ENCODE data around the gene LRIG1.
A peak's percentile ranks its signal among the peaks of the same experiment; 100 is the strongest.

LRIG1 gene

DNA sequence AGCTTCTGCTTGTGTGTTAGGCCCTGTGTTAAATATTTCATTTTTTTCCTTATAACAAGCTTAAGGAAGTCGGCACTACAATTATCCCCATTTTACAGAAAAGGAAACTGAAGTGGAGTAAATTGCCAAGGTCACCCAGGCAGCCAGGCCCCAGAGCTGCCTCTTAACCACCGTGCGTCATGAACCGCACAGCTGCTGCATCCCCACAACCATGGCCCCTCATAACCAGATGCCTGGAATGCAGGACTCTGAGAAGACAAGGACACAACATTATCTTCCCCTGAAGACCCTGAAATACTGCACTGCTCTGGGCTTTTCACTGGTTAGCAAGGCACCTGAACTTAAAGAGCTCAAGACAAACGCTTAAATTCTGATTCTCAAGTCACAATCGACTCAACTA is 14.6 kb downstream of the LRIG1 start:
- H3K4me1 Mint-ChIP-seq (ENCODE audit: low read depth): peaks cover 74% of the 10 kb centered on the region
- no peak overlapping the region for H3K4me3 Mint-ChIP-seq
- peaks cover 2% of the 10 kb centered on the region for H3K27me3 Mint-ChIP-seq
- no peaks in the 10 kb centered on the region for H3K9me3 Mint-ChIP-seq (ENCODE audit: low read depth)
- no peak overlapping the region for H3K27ac Mint-ChIP-seq
- peaks cover 7% of the 10 kb centered on the region for H3K36me3 Mint-ChIP-seq

DNA sequence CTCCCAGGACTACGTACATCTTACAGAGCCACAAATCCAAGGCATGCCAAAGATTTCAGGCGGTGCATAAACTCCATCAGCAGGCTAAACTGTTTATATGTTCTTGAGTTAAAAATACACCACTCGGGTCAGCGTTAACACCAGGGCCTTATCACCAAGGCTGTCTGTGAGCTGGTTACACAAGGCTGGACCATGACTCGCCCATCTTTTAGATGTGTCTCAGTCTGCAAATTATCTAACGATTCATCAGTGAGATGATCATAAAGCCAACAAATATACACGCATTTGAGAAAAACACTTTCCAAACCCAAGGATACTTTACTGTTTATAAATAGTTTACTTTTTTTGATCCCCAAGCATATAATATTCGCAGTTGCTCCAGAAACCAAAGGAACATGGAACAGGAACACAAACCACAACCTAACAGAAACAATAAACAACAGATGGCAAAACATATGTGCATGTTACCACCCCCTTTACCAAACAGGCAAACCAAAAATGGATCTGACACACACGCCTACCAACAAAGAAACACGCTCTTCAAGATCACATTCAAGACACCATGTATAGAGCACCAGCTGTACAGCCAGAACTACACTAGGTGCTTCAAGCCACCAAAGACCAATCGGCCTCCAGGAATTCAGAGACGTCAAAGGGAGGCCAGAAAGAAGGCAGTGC is 15.4 kb downstream of the LRIG1 start:
- Mint-ChIP-seq H3K27ac (no peak overlapping the region), H3K27me3 (peaks cover 2% of the 10 kb centered on the region), H3K4me1 (ENCODE audit: low read depth) (peaks cover 75% of the 10 kb centered on the region), H3K36me3 (peaks cover 9% of the 10 kb centered on the region), H3K4me3 (no peak overlapping the region), H3K9me3 (ENCODE audit: low read depth) (no peaks in the 10 kb centered on the region)

DNA sequence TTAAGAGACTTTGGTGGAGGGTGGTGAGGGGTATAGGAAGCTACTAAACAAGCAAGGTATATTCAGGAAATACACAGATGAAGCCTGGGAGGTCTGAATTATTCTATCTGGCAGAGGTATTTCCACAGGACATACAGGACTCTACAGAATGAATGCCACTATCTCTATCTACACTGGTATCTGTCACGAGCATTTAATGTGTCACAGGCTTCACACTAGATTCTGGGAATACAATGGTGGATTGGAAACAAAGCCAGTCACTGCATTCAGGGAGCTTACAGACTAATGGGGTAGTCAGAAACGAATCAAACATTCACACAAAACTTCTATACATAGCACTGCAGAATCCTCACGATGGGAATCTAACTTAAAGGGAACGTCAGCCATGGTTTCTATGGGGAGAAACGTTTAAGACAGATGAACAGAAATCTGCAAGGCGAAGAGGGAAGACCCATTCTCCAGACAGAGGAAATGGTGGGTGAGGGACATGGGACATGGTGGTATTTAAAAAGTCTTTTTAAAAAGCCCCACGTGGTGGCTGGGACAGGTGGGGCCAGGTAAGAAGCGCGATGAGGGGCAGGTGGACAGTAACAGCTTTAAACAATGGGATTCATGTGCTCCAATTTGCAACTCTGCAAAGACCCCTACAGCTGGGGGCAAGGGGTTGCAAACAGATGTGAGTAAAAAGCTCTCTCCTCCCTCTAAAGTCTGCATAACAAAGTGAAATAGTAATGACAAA is 16.5 kb downstream of the LRIG1 start:
- Mint-ChIP-seq H3K27ac (peak overlapping the region; percentile 30), H3K27me3 (peaks cover 2% of the 10 kb centered on the region), H3K4me3 (no peak overlapping the region), H3K36me3 (peaks cover 14% of the 10 kb centered on the region), H3K4me1 (ENCODE audit: low read depth) (peaks cover 75% of the 10 kb centered on the region), H3K9me3 (ENCODE audit: low read depth) (peaks cover 8% of the 10 kb centered on the region)

DNA sequence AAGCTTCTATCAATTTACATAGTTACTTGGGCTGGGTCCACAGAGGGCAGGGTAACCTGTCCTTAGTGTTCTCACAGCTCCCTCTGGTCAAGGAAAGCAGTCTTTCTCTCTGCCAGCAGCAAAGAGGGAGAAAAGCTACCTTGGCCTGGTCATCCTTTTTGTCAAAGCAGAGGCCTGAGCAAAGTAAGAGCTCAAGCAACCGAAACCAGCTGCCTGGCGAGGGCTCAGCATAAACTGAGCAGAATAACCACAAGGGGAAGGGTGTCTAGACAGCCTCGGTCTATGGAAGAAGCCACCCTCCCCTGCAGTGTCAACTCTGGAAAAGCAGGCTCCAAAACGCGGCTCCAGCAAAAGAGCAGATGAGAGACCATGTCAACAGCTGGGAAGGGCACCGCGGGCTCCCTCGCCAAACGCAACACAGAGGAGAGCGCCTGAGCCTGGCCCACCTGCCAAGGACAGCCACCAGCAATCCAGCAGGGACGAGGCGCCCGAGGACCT is 17.4 kb downstream of the LRIG1 start:
- peaks cover 18% of the 10 kb centered on the region for H3K36me3 Mint-ChIP-seq
- peaks cover 72% of the 10 kb centered on the region for H3K4me1 Mint-ChIP-seq (ENCODE audit: low read depth)
- peaks cover 8% of the 10 kb centered on the region for H3K9me3 Mint-ChIP-seq (ENCODE audit: low read depth)
- H3K4me3 Mint-ChIP-seq: peak overlapping the region; percentile 34
- peak overlapping the region; percentile 58 for H3K27ac Mint-ChIP-seq
- peaks cover 2% of the 10 kb centered on the region for H3K27me3 Mint-ChIP-seq

DNA sequence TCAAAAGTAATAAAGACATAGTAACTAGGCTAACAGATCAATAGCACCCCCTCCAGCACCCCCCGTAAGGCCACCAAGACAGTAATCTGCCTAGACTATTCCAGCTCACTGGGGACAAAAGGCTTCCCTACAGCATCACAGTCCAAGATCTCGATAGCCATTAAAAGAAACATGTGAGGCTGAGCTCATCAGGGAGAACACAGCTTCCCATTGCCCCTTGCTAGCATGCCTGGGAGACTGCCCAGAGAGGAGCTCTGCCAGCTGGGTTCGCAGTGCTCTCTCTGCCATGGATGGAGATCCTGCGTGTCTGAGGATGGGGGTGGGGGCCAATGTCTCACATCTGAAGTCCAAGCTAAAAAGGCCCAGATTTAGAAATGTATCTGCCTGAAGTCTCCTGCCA is 17.8 kb downstream of the LRIG1 start:
- Mint-ChIP-seq H3K4me3 (peak overlapping the region; percentile 34), H3K27ac (peak overlapping the region; percentile 58), H3K9me3 (ENCODE audit: low read depth) (peaks cover 8% of the 10 kb centered on the region), H3K4me1 (ENCODE audit: low read depth) (peaks cover 72% of the 10 kb centered on the region), H3K36me3 (peaks cover 18% of the 10 kb centered on the region), H3K27me3 (peaks cover 2% of the 10 kb centered on the region)

DNA sequence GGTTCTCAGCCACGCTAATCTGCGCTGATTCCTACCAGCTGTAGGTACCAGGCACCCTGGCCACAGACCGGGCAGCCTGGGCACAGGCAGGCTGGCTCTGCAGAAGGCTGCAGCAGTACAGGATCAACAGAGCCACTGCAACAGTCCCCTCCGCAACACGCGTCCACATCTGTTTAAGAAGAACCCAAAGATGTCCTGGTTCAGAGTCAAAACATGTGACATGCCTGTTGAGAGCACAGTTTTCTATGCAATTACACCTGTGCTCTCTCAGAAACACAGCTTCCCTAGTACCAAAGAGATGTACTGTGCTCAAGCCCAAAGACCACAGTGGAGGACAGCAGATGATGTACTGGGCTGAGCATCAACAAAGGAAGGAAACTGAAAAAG is 18.8 kb downstream of the LRIG1 start:
- Mint-ChIP-seq H3K9me3 (ENCODE audit: low read depth) (peaks cover 8% of the 10 kb centered on the region), H3K27ac (no peak overlapping the region)

DNA sequence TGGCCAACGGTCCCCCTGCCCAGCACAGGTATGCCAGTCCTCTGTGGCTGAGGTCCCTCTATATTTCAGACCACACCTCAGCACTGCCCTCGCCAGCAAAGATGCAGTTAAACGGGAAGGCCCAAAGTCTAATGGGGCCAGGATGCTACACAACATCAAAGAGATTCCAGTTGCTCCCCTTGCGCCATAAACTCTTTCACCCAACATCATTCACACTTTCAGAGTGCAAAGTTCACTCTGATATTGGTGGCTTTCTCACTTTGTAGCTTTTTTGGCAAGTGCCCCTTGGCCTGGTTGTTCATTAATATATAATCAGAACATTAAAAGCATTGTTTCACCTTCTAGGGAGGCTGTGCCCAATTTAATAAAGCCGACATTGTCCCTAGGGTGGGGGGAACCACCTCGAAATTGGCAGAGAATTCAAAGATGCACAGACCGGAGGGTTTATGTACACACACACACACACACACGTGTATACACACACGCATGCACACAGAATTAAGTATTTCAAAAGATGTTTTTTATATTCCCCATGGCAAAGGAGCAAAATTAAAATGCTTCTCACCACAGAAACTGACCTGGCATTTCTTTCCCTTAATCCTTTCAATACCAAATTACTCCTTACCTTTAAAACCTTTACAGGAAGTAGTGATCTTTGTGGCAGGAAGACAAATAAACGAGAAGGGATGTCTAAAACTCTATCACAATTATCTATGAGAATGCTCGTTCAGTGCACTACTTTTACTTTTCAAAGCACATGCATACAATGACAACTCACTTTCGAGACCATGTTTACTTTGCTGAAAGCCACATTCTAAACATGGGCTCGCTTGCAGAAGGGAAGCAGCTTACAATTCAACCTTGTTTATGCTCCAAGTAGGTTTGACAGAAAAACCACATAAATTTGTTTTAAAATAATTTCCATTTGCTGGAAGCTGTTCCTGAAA is 19.5 kb downstream of the LRIG1 start:
- Mint-ChIP-seq H3K27ac (peak overlapping the region; percentile 83), H3K36me3 (peaks cover 11% of the 10 kb centered on the region), H3K4me3 (peak overlapping the region; percentile 67), H3K27me3 (no peaks in the 10 kb centered on the region), H3K9me3 (ENCODE audit: low read depth) (peaks cover 8% of the 10 kb centered on the region), H3K4me1 (ENCODE audit: low read depth) (peaks cover 67% of the 10 kb centered on the region)

More for the DNA sequence above, 18.8 kb downstream of the LRIG1 start:
- Mint-ChIP-seq H3K27me3 (no peaks in the 10 kb centered on the region), H3K4me3 (peak overlapping the region; percentile 44), H3K4me1 (ENCODE audit: low read depth) (peaks cover 72% of the 10 kb centered on the region), H3K36me3 (peaks cover 16% of the 10 kb centered on the region)

DNA sequence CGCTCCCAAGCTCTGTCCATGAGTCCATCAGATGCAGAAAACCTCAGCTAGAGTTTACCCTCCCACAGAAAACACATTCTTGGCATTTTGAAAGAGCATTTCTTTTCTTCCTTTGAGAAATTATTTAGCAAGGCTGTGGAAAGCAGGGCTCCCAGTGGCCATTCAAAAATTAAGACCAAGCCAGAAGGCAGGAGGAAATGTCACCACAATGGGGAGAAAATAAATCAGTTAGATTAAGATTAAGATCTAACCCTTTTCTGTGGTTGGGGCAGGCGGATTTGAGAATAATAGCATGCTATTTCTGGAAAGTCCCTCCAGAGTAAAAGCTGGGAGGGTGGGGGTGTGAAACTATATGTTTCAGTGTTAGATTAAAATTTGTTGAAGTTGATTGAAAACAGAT is 20.2 kb downstream of the LRIG1 start:
- Mint-ChIP-seq H3K9me3 (ENCODE audit: low read depth) (peaks cover 8% of the 10 kb centered on the region), H3K27me3 (no peaks in the 10 kb centered on the region), H3K36me3 (peaks cover 11% of the 10 kb centered on the region), H3K27ac (peak overlapping the region; percentile 83), H3K4me1 (ENCODE audit: low read depth) (peaks cover 65% of the 10 kb centered on the region), H3K4me3 (peak overlapping the region; percentile 67)

DNA sequence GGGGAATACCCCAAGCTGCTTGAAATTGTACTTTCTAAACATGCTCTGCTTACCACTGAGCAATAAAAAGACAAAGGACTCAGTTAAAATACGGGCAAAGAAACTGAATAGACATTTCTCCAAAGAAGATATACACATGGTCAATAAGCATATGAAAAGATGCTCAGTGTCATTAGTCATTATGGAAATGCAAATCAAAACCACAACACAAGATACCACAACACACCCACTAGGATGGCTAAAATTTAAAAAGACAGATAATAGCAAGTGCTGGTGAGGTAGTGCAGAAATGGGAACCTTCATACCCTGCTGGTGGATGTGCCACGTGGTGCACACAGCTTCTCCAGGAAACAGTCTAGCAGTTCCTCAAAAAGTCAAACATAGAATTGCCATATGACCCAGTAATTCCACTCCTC is 21.3 kb downstream of the LRIG1 start:
- peaks cover 62% of the 10 kb centered on the region for H3K4me1 Mint-ChIP-seq (ENCODE audit: low read depth)
- H3K4me3 Mint-ChIP-seq: peak overlapping the region; percentile 44
- peaks cover 11% of the 10 kb centered on the region for H3K36me3 Mint-ChIP-seq
- H3K9me3 Mint-ChIP-seq (ENCODE audit: low read depth): peaks cover 8% of the 10 kb centered on the region
- peak overlapping the region; percentile 83 for H3K27ac Mint-ChIP-seq
- no peaks in the 10 kb centered on the region for H3K27me3 Mint-ChIP-seq

DNA sequence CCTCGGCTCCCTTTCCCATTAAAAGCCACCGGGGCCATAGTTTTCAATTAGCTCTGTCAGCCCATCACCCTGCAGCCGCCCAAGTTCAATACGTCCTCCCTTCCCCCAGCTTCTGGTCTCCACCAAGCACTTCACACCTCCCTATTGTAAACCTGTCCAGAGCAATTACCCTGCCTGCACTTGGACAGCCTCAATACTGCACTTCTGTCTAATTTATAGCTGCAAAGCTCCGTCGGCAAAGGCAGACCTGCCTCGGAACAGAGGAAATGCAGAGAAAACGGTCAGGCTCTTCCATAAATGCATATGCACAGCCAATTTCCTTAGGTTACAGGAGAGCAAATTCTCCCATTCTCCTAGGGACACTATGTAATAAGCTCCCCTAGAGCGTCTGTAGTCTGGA is 21.9 kb downstream of the LRIG1 start:
- peaks cover 11% of the 10 kb centered on the region for H3K36me3 Mint-ChIP-seq
- no peaks in the 10 kb centered on the region for H3K27me3 Mint-ChIP-seq
- peaks cover 60% of the 10 kb centered on the region for H3K4me1 Mint-ChIP-seq (ENCODE audit: low read depth)
- H3K27ac Mint-ChIP-seq: peak overlapping the region; percentile 83
- H3K9me3 Mint-ChIP-seq (ENCODE audit: low read depth): peaks cover 8% of the 10 kb centered on the region
- H3K4me3 Mint-ChIP-seq: peak overlapping the region; percentile 38

DNA sequence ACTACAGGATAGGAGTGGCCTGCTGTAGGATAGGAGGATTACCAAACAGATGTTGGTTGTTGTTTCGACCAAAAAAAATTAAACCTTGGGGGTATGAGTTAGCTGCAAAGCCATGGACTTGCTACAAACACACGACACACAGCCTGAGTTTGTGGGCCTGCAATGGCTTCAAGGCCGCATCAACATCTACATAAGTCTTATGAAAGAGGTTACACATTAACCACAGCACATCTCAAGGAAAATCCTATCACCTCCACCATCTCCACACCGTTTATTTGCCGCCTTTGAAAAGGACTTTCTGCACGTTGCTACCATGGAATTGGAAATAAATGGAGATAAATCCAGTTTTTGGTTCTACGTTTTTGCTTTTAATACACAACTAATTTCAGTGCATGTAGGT is 23.0 kb downstream of the LRIG1 start:
- Mint-ChIP-seq H3K27ac (peak overlapping the region; percentile 7), H3K27me3 (no peaks in the 10 kb centered on the region), H3K4me3 (no peak overlapping the region), H3K9me3 (ENCODE audit: low read depth) (peaks cover 8% of the 10 kb centered on the region), H3K36me3 (peaks cover 11% of the 10 kb centered on the region), H3K4me1 (ENCODE audit: low read depth) (peaks cover 60% of the 10 kb centered on the region)

DNA sequence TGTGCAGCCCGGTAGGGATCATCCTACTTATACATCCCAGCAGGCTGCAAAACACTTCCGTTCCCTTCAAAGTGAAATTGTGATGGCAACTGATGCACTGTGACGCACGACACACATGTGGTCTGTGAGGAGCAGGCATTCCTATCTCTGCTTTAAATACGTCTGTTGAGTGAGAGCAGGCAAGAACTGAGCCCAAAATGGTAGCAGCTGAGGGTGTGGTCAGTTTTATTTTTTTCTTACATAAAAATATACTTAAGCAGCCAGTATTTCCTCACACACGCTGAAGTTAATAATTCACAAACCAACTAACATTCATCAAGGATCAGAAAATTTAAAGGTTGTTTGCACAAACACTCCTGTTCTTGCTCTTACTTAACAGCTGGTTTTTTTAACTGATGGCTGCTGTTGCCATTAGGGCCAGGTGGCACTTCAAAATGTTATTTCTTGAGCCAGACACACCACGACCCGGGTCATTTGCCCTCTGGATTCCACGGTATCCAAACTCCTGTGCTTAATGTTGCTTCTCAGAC is 23.9 kb downstream of the LRIG1 start:
- Mint-ChIP-seq H3K36me3 (peaks cover 11% of the 10 kb centered on the region), H3K9me3 (ENCODE audit: low read depth) (peaks cover 8% of the 10 kb centered on the region), H3K4me1 (ENCODE audit: low read depth) (peaks cover 60% of the 10 kb centered on the region), H3K27me3 (no peaks in the 10 kb centered on the region), H3K27ac (peak overlapping the region; percentile 7), H3K4me3 (no peak overlapping the region)

DNA sequence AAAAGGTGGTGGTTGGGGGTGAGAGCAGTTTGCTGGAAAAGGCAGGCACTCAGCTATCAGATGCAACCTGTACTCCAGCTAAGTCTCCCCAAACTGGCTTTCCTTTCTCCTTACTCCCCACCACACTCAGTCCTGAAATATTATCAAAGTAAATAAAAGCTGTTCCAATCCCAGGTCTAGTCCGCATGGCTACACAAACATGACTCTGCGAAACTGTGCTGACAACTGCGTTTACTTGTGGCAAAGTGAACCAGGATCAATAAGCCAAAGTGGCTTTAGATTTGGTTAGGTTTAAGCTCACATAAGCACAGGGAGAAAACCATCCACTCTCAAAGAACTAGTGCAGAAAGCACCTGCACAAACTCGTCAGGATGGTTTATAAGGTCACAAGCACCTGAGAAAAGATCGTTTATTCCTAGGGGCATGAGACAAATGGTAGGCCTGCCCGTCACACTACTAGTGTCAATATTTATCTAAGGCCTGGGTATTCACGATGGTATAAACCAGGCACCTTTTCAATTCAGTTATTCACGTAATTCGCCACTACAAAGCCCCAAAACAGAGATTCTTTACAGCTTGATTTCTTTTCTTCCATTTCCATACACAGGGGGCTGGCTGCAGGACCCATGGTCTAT is 25.3 kb downstream of the LRIG1 start:
- Mint-ChIP-seq H3K36me3 (peaks cover 10% of the 10 kb centered on the region), H3K9me3 (ENCODE audit: low read depth) (peaks cover 8% of the 10 kb centered on the region), H3K4me3 (no peak overlapping the region), H3K27me3 (no peaks in the 10 kb centered on the region), H3K27ac (no peak overlapping the region), H3K4me1 (ENCODE audit: low read depth) (peaks cover 50% of the 10 kb centered on the region)

DNA sequence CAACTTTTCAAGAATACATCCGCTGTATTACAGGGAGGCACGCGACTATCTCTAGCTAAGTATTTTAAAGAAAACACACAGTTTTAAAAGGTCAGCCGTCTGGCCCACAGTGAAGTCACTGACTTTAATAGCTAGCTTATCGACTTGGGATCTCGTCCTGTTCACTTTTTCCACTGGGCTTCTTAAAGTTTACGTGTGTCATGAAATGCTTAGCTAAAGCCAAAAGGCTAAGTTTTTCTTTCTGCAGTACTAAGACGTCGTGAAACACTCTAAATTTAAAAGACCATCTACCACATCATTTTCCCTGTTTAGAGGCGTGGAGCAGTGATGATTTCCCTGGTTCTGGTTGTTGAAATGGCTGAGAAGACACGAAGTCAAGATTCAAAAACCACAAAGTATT is 27.1 kb downstream of the LRIG1 start:
- Mint-ChIP-seq H3K9me3 (ENCODE audit: low read depth) (no peaks in the 10 kb centered on the region), H3K4me1 (ENCODE audit: low read depth) (peaks cover 51% of the 10 kb centered on the region), H3K36me3 (peaks cover 6% of the 10 kb centered on the region), H3K27ac (peak overlapping the region; percentile 96), H3K4me3 (peak overlapping the region; percentile 75), H3K27me3 (no peaks in the 10 kb centered on the region)

All from activated naive CD8-positive, alpha-beta T cell (primary cell).